Measurements from ENCODE around the gene LRP8. TPM values are rescaled to one million over a fixed set of nuclear protein-coding genes. Genes with fewer than 3 reads are reported as not detected.

LRP8 gene
- total and polyA plus RNA-seq, 2 of the 4 experiments (the other 2 are of a cell fraction), result 12.0 to 12.1 TPM

GRCh38 chr1:53250325-53250724, 77.5 kb downstream of the LRP8 start:
- no peak for ATAC-seq (ENCODE audit: low read depth)
- Histone ChIP-seq H2AK5ac (ENCODE audit: low read depth, low read length) (no peak overlapping the region), H4K91ac (ENCODE audit: insufficient read depth, low read depth, low read length) (no peak overlapping the region), H3K27me3 (ENCODE audit: control insufficient read depth, insufficient read depth, low read length) (no peaks in the 10 kb centered on the region), H3K4me2 (ENCODE audit: low read depth, low read length) (no peak overlapping the region), H2BK20ac (ENCODE audit: low read depth, low read length) (0 out of 2 replicates have a peak overlapping the region, but pooled peaks have one; percentile 16), H4K20me1 (ENCODE audit: insufficient read depth, low read length) (no peaks in the 10 kb centered on the region), H3K27ac (ENCODE audit: insufficient read depth, low read length) (no peak overlapping the region), H2BK120ac (ENCODE audit: low read depth, low read length) (no peak overlapping the region), H3K4me3 (ENCODE audit: insufficient read depth, low read depth, low read length) (no peak overlapping the region), H3K56ac (ENCODE audit: extremely low read depth, insufficient read depth, low read length) (no peak overlapping the region), H3K4ac (ENCODE audit: low read depth, low read length) (no peak overlapping the region), H3K18ac (ENCODE audit: low read depth, low read length) (no peak overlapping the region), H4K8ac (ENCODE audit: low read depth in 2 of 2, low read length in 2 of 2) (no peak overlapping the region), H3K4me1 (ENCODE audit: control insufficient read depth, insufficient read depth, low read length) (peaks cover 11% of the 10 kb centered on the region), H3K9me1 (ENCODE audit: insufficient read depth, low read length) (peaks cover 21% of the 10 kb centered on the region), H2AFZ (replicated peaks; ENCODE audit: low read length, poor library complexity) (no peak overlapping the region), H4K5ac (ENCODE audit: low read depth, low read length) (no peak overlapping the region), H3K23ac (ENCODE audit: low read depth, low read length) (no peak overlapping the region), H3K36me3 (ENCODE audit: control insufficient read depth, insufficient read depth, low read length) (no peaks in the 10 kb centered on the region), H2BK5ac (ENCODE audit: low read depth, low read length, poor library complexity, severe bottlenecking) (no peak overlapping the region), H3K9ac (ENCODE audit: low read depth, low read length) (no peak overlapping the region), H3K9me3 (ENCODE audit: control insufficient read depth, insufficient read depth, low read length) (no peaks in the 10 kb centered on the region), H2BK15ac (ENCODE audit: low read depth, low read length) (no peak overlapping the region), H3K79me1 (ENCODE audit: low read depth in 1 of 2, low read length in 2 of 2) (no peaks in the 10 kb centered on the region), H2AK9ac (replicated peaks; ENCODE audit: low read depth, low read length, poor library complexity) (no peak overlapping the region), H3K14ac (replicated peaks; ENCODE audit: low read depth, low read length) (no peak overlapping the region)
- WGBS, 2 experiments (ENCODE audit: extremely low coverage in 2 of 2, insufficient read length in 1 of 2), result 96 to 100% methylated on average over 2 to 3 of the region's 4 CpGs
- intact Hi-C loops (cut with micrococcal nuclease) (no loop called here), in situ Hi-C loops (cut with MboI; ENCODE audit: low sequenced_read_pairs) (no loop called here), dilution Hi-C loops (cut with HindIII; ENCODE audit: low sequenced_read_pairs, unreplicated experiment) (no loop called here)
- no TSS peak for BruUV-seq (replicated peaks)
- TF ChIP-seq POLR2A (IDR thresholded peaks at IDR 0.05; ENCODE audit: low read depth, low read length) (no peak), SMC3 (IDR thresholded peaks at IDR 0.05; ENCODE audit: low read depth, low read length) (no peak), CHD1 (IDR thresholded peaks at IDR 0.05; ENCODE audit: low read depth, low read length) (no peak)
- DNase-seq, result no peak
- POLR2A ChIA-PET (ENCODE audit: unreplicated experiment), result no interaction called here
- CTCF ChIA-PET, result no interaction called here

Measured in IMR-90 (cell line).